CD4-positive, alpha-beta T cell (primary cell): ENCODE results near the gene SLX1B. TPM values are rescaled to one million over a fixed set of nuclear protein-coding genes. Genes with fewer than 3 reads are reported as not detected.
A peak's percentile ranks its signal among the peaks of the same experiment; 100 is the strongest.
"Not testable (repeated sequence)": the region's sequence is repeated elsewhere in the genome, so short reads cannot be mapped to it uniquely, and the experiment has no call there.

Experiments
- ATAC-seq: fragments of 200-7000 bp; cut with Tn5 transposase; one replicate; pipeline ENCODE4 v1.10.0; 2022; ENCODE audit warnings: mild to moderate bottlenecking; ENCODE audit not compliant: poor library complexity
- CTCF ChIA-PET: fragments of 350-600 bp; sonication (Branson Sonifier 250); formaldehyde crosslinking; loops from one replicate; lab custom pipeline; 2021; ENCODE audit warnings: antibody characterized with exemption, inconsistent platforms; lab: Charles Lee
- POLR2A ChIA-PET: fragments of 350-600 bp; sonication (Branson Sonifier 250); formaldehyde crosslinking; loops from one replicate; lab custom pipeline; 2021; ENCODE audit warnings: antibody characterized with exemption, inconsistent platforms; lab: Charles Lee
- DNase-seq, 14 experiments: peaks; one replicate each; pipeline ENCODE4 v3.0.0-alpha.2; 2013 to 2020; ENCODE audit warnings: mixed read lengths in 2 of 14
- H3K27ac ChIP-seq, 2 donors: one replicate each; pipeline versions ENCODE4 v1.5.1 to v1.7.0; 2013; ENCODE audit warnings: low read length in 2 of 2, low read depth in 1 of 2, mild to moderate bottlenecking in 1 of 2
- H3K27me3 ChIP-seq, 2 experiments: 1 replicate in 1 of 2; 2 replicates in 1 of 2; pipeline versions ENCODE4 v1.6.1 to v1.7.0; 2013; ENCODE audit warnings: low read length in 2 of 2, control low read depth in 1 of 2, mild to moderate bottlenecking in 1 of 2, moderate library complexity in 1 of 2; ENCODE audit not compliant: insufficient read depth in 2 of 2, control insufficient read depth in 1 of 2
- H3K36me3 ChIP-seq: one replicate; pipeline ENCODE4 v1.6.1; 2013; ENCODE audit warnings: low read length, control low read depth; ENCODE audit not compliant: insufficient read depth
- H3K4me1 ChIP-seq: one replicate; pipeline ENCODE4 v1.6.1; 2013; ENCODE audit warnings: low read length, control low read depth; ENCODE audit not compliant: insufficient read depth
- H3K4me3 ChIP-seq: one replicate; pipeline ENCODE4 v1.5.1; 2013; ENCODE audit warnings: mild to moderate bottlenecking, low read length, moderate library complexity
- H3K9me3 ChIP-seq, 2 experiments: 1 replicate in 1 of 2; 2 replicates in 1 of 2; pipeline versions ENCODE4 v1.6.1 to v1.7.0; 2013; ENCODE audit warnings: low read length in 2 of 2, mild to moderate bottlenecking in 2 of 2, control low read depth in 1 of 2, moderate library complexity in 1 of 2; ENCODE audit not compliant: control insufficient read depth in 1 of 2, insufficient read depth in 1 of 2
- H3K27ac Mint-ChIP-seq: one replicate; pipeline ENCODE4 v1.8.0; 2020; ENCODE audit warnings: mixed read lengths
- H3K27me3 Mint-ChIP-seq: one replicate; pipeline ENCODE4 v1.8.0; 2021; ENCODE audit warnings: mixed read lengths
- H3K36me3 Mint-ChIP-seq: one replicate; pipeline ENCODE4 v1.8.0; 2021; ENCODE audit warnings: low read depth, mixed read lengths
- H3K4me1 Mint-ChIP-seq: one replicate; pipeline ENCODE4 v1.8.0; 2021; ENCODE audit warnings: low read depth, mixed read lengths
- H3K4me3 Mint-ChIP-seq: one replicate; pipeline ENCODE4 v1.8.0; 2020; ENCODE audit warnings: mild to moderate bottlenecking, mixed read lengths
- H3K9me3 Mint-ChIP-seq: one replicate; pipeline ENCODE4 v1.8.0; 2020; ENCODE audit warnings: mixed read lengths
- intact Hi-C, 2 experiments: fragments of 100-400 bp; cut with DNase I in 1 of 2; cut with micrococcal nuclease in 1 of 2; formaldehyde crosslinking; loops; one replicate each; pipeline versions ENCODE4 v1.15.1 to v1.9.0; 2023 to 2025; cut with DNase I, micrococcal nuclease
- polyA plus RNA-seq, 2 donors: library from polyadenylated mRNA; unstranded; fragments of 120-200 nt; gene quantifications; one replicate each; pipeline ENCODE4 v1.2.1, GENCODE V29; 2013
- total RNA-seq, 174 experiments: library from RNA in 2 of 174; stranded (reverse) in 2 of 174; gene quantifications; one replicate each; pipeline ENCODE4 v1.2.3 and lab custom pipeline; 2021 to 2026

SLX1B gene
- total RNA-seq (10 to 100 TPM; 18.8 to 21.2 TPM), total RNA-seq (lab: John Stamatoyannopoulos, UW) (0 to 0.41 (median 0) reads per million in 172 experiments)
- 22.7 TPM for polyA plus RNA-seq (2013, experiment 1 of 2)
- 14.1 TPM for polyA plus RNA-seq (2013, experiment 2 of 2)

DNA sequence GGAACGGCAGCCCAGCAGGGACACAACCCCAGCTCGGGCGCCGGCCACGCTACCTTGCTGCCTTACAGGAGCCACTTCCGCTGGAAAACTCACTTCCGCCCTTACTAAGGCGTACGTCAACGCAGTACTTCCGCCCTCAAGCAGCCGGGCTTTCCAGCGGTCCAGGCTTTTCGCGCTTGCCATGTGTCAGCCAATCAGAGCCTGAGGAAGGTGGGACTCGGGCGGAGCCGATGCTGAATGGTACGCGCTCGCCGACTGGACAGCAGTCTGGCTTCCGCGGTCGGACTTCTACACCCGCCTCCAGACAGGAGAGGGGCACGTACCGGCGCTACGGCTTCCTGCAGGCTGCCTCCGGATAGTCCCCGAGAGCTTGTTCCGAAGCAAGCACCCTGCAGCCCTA lies at the start of gene SLX1B, which contains the start of gene BOLA2:
TSS of gene SLX1B (plus strand) at position 265 of the 400 bp plus-strand sequence.
TSS of gene BOLA2 (minus strand) at position 83 of the 400 bp plus-strand sequence. CDS start 98 bp downstream, outside the sequence.
- H3K27me3 ChIP-seq, H3K9me3 Mint-ChIP-seq, H3K36me3 Mint-ChIP-seq, H3K27ac Mint-ChIP-seq, H3K27me3 Mint-ChIP-seq, H3K9me3 ChIP-seq, POLR2A ChIA-PET, H3K27ac ChIP-seq, DNase-seq, CTCF ChIA-PET, H3K4me3 Mint-ChIP-seq, intact Hi-C loops, H3K4me1 Mint-ChIP-seq, H3K36me3 ChIP-seq, H3K4me3 ChIP-seq, H3K4me1 ChIP-seq: not testable (repeated sequence)
- peak; percentile 83 for ATAC-seq

DNA sequence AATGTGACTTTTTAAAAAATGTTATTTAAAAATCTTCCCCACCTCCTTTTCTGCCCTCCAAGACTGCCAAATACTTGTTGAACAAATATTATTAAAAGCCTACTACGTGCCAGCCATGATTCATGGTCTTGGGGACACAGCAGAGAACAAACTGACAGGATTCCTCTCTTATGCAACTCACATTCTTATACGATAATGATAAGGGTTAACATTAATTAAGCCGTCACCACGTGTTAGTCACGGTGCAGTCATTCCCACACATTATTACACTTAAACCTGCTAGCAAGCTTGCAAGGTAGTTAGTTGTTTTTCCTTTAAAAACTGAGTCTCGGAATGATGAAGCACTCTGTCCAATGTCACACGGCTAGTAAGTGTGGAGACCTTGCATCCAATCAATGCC lies 49.1 kb upstream of the SLX1B start:
- POLR2A ChIA-PET, H3K36me3 ChIP-seq, intact Hi-C loops, H3K9me3 ChIP-seq, H3K9me3 Mint-ChIP-seq, H3K27ac Mint-ChIP-seq, DNase-seq, H3K4me3 Mint-ChIP-seq, H3K4me1 Mint-ChIP-seq, H3K27me3 Mint-ChIP-seq, H3K36me3 Mint-ChIP-seq, ATAC-seq, H3K4me3 ChIP-seq, CTCF ChIA-PET, H3K4me1 ChIP-seq, H3K27me3 ChIP-seq, H3K27ac ChIP-seq: not testable (repeated sequence)

DNA sequence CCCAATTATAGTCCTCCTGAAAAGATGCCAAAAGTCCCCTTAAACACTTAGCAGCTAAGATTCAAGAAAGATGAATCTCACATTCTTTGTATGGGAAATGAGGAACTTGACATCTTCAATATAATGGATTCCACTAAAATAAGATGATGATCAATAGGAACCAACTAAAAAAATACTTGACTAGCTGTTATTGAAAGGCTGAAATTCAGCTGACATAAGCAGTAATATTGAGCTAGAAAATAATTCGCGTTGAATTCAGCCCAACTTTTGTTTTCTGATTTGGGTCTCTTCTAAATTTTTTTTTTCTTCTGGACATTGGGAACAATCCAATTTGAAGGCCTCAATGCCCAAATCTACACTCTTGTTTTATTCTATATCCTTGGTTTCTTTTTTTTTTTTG lies 30.7 kb upstream of the SLX1B start:
- H3K4me1 Mint-ChIP-seq, H3K27ac ChIP-seq, H3K9me3 Mint-ChIP-seq, H3K4me3 ChIP-seq, H3K9me3 ChIP-seq, H3K4me1 ChIP-seq, DNase-seq, H3K4me3 Mint-ChIP-seq, CTCF ChIA-PET, H3K36me3 Mint-ChIP-seq, ATAC-seq, H3K27me3 Mint-ChIP-seq, POLR2A ChIA-PET, H3K27ac Mint-ChIP-seq, intact Hi-C loops, H3K27me3 ChIP-seq, H3K36me3 ChIP-seq: not testable (repeated sequence)

DNA sequence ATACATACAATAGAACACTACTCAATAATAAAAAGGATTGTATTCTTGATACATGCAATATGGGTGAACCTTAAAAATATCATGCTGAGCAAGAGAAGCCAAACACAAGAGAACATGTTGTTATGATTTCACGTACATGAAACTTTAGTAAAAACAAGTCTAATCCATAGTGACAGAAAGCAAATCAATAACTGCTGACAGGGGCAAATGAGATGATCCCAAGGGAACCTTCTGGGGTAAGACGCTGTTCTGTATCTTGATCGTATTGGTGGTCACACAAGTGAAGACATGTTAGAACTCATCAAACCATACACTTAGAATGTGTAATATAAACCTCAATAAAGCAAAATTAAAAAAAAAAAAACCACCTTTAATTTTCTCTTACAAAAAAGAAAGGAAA lies 28.9 kb upstream of the SLX1B start:
- H3K36me3 ChIP-seq, H3K4me1 ChIP-seq, H3K4me3 Mint-ChIP-seq, H3K9me3 Mint-ChIP-seq, H3K27ac Mint-ChIP-seq, H3K9me3 ChIP-seq, H3K27me3 Mint-ChIP-seq, H3K27me3 ChIP-seq, CTCF ChIA-PET, H3K4me1 Mint-ChIP-seq, POLR2A ChIA-PET, H3K27ac ChIP-seq, DNase-seq, H3K4me3 ChIP-seq, intact Hi-C loops, ATAC-seq, H3K36me3 Mint-ChIP-seq: not testable (repeated sequence)

DNA sequence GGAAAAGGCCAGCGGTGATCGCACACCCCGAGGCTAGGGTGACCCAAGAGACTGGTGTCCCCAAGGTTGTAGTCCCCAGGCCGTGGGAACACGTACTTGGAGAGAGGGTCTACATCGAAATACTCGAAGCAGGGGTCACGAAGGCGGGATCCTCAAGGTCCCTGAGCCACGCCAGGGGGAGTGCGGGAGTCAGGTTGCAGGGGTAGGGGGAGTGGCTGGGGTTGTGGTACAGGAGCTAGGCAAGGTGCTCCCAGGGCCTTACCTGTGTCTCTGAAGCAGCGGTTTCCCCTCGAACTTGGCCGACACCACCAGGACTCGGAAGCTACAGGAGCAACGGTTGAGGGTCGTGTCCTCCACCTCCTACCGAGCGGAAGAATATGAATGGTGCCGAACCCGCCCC lies 579 bp upstream of the SLX1B start:
- H3K36me3 ChIP-seq, H3K4me1 ChIP-seq, H3K36me3 Mint-ChIP-seq, H3K27ac Mint-ChIP-seq, H3K27me3 ChIP-seq, H3K27ac ChIP-seq, DNase-seq, intact Hi-C loops, H3K4me3 ChIP-seq, POLR2A ChIA-PET, CTCF ChIA-PET, H3K4me1 Mint-ChIP-seq, H3K9me3 ChIP-seq, H3K9me3 Mint-ChIP-seq, H3K27me3 Mint-ChIP-seq, H3K4me3 Mint-ChIP-seq: not testable (repeated sequence)
- peak; percentile 33 for ATAC-seq

DNA sequence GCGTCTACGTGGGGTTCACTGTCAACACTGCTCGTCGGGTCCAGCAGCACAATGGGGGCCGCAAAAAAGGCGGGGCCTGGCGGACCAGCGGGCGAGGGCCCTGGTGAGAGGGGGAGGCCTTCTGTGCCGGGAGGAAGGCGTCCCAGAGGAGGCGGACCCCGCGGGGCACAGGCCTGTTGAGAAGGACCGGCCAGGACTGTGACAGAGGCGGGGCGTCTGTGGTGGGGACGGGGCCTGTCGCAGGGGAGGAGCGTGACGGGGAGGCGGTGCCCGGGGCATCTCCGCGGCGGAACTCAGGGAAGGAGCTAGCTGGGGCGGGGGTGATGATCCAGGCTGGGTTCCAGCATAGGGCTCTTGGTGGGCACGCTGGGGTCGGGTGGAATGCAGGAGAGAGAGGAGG lies 495 bp downstream of the SLX1B start:
- H3K27ac Mint-ChIP-seq, H3K9me3 ChIP-seq, CTCF ChIA-PET, intact Hi-C loops, H3K36me3 ChIP-seq, H3K4me3 ChIP-seq, H3K36me3 Mint-ChIP-seq, H3K4me1 Mint-ChIP-seq, DNase-seq, H3K27me3 Mint-ChIP-seq, H3K27ac ChIP-seq, H3K27me3 ChIP-seq, H3K4me1 ChIP-seq, H3K4me3 Mint-ChIP-seq, POLR2A ChIA-PET, H3K9me3 Mint-ChIP-seq: not testable (repeated sequence)
- ATAC-seq = peak; percentile 69

DNA sequence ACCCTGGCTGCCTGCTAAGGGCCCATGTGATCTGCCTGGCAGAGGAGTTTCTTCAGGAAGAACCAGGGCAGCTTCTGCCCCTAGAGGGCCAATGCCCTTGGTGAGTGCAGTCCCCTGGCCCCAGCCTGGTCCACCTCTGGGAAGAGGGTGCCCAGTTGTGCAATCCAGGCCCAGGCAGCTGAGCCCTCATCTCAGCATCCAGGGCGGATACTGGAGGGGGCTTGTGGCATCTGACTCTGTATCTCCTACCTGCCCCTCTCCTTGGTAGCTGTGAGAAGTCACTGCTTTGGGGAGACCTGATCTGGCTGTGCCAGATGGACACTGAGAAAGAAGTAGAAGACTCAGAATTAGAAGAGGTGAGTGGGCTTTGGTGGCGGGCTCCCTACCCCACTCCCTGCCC lies 3.3 kb downstream of the SLX1B start:
- H3K36me3 ChIP-seq, H3K4me3 Mint-ChIP-seq, H3K27ac Mint-ChIP-seq, POLR2A ChIA-PET, CTCF ChIA-PET, H3K9me3 ChIP-seq, ATAC-seq, H3K4me1 Mint-ChIP-seq, H3K36me3 Mint-ChIP-seq, H3K4me1 ChIP-seq, H3K4me3 ChIP-seq, H3K9me3 Mint-ChIP-seq, H3K27me3 ChIP-seq, H3K27ac ChIP-seq, H3K27me3 Mint-ChIP-seq, intact Hi-C loops: not testable (repeated sequence)
- DNase-seq = peak in 2 of 14 experiments; percentile 4 to 29
